HepG2 (cell line): ENCODE measurements around the gene HABP4.

ENCODE experiments used
- KLF11 ChIP-seq: IDR thresholded peaks from 2 replicates; pipeline ENCODE4 v1.6.1; 2016; ENCODE audit warnings: missing compliant biosample characterization
- POLR2A ChIP-seq, 2 experiments: IDR thresholded peaks; 2 replicates each; pipeline ENCODE4 v1.6.1; 2011; ENCODE audit warnings: low read depth in 2 of 2, low read length in 2 of 2, mild to moderate bottlenecking in 1 of 2, moderate library complexity in 1 of 2; ENCODE audit not compliant: insufficient read depth in 1 of 2
- RFX5 ChIP-seq: IDR thresholded peaks from 2 replicates; pipeline ENCODE4 v1.6.1; 2011; ENCODE audit warnings: low read depth, low read length, improper control_type of control experiment
- SMC3 ChIP-seq: IDR thresholded peaks from 2 replicates; pipeline ENCODE4 v1.6.1; 2011; ENCODE audit warnings: low read length, improper control_type of control experiment
- ZKSCAN8 ChIP-seq: IDR thresholded peaks from 2 replicates; pipeline ENCODE4 v1.6.1; 2016; ENCODE audit warnings: borderline replicate concordance, missing genetic modification reagents, missing compliant biosample characterization
- ZSCAN29 ChIP-seq: sonication (generic); formaldehyde crosslinking; conservative IDR thresholded peaks from 2 replicates; pipeline ENCODE4 v1.4.0; 2020; ENCODE audit warnings: mild to moderate bottlenecking, missing genetic modification reagents
- TF ChIP-seq, protein P1 (sequence below): sonication (generic); formaldehyde crosslinking; IDR thresholded peaks from 2 replicates; pipeline ENCODE4 v1.8.1; 2023; ENCODE audit warnings: mild to moderate bottlenecking, missing genetic modification reagents
- TF ChIP-seq, protein P2 (sequence below): IDR thresholded peaks from 2 replicates; pipeline ENCODE4 v1.6.1; 2012; ENCODE audit warnings: low read length, improper control_type of control experiment
- TF ChIP-seq, protein P3 (sequence below): sonication (generic); formaldehyde crosslinking; IDR thresholded peaks from 2 replicates; pipeline ENCODE4 v1.8.0; 2023; ENCODE audit warnings: mild to moderate bottlenecking, missing genetic modification reagents
- TF ChIP-seq, protein P4 (sequence below): IDR thresholded peaks from 2 replicates; pipeline ENCODE4 v1.6.1; 2012; ENCODE audit warnings: inconsistent platforms

DNA sequence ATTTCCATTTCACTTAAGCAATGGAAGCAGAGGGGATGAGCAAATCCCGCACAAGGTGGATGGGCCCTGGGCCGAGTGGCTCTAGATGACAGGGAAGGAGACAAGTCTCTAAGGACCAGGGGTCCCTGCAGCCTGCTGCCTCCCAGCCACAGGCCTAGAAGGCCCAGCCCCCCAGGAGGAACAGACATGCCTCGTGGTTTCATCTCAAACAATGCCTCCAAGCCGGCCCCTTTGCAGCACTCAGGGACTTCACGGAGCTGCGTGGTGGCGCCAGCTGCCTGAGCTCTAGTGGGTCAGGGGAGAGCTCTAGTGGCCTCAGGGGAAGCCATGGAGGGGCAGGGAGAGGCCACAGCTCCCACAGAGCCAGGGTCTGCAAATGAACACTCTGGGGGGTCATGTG lies 48.8 kb downstream of the HABP4 start:
- TF ChIP-seq, protein P1, sequence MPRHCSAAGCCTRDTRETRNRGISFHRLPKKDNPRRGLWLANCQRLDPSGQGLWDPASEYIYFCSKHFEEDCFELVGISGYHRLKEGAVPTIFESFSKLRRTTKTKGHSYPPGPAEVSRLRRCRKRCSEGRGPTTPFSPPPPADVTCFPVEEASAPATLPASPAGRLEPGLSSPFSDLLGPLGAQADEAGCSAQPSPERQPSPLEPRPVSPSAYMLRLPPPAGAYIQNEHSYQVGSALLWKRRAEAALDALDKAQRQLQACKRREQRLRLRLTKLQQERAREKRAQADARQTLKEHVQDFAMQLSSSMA: no peak
- TF ChIP-seq ZKSCAN8 (CRISPR knock-in tag) (no peak), POLR2A (IDR thresholded peaks at IDR 0.05; ENCODE audit: insufficient read depth in 1 of 2, low read depth in 2 of 2, low read length in 2 of 2) (no peak), ZSCAN29 (CRISPR knock-in tag) (no peak), RFX5 (no peak), KLF11 (CRISPR knock-in tag) (no peak), SMC3 (no peak)
- TF ChIP-seq, protein P2, sequence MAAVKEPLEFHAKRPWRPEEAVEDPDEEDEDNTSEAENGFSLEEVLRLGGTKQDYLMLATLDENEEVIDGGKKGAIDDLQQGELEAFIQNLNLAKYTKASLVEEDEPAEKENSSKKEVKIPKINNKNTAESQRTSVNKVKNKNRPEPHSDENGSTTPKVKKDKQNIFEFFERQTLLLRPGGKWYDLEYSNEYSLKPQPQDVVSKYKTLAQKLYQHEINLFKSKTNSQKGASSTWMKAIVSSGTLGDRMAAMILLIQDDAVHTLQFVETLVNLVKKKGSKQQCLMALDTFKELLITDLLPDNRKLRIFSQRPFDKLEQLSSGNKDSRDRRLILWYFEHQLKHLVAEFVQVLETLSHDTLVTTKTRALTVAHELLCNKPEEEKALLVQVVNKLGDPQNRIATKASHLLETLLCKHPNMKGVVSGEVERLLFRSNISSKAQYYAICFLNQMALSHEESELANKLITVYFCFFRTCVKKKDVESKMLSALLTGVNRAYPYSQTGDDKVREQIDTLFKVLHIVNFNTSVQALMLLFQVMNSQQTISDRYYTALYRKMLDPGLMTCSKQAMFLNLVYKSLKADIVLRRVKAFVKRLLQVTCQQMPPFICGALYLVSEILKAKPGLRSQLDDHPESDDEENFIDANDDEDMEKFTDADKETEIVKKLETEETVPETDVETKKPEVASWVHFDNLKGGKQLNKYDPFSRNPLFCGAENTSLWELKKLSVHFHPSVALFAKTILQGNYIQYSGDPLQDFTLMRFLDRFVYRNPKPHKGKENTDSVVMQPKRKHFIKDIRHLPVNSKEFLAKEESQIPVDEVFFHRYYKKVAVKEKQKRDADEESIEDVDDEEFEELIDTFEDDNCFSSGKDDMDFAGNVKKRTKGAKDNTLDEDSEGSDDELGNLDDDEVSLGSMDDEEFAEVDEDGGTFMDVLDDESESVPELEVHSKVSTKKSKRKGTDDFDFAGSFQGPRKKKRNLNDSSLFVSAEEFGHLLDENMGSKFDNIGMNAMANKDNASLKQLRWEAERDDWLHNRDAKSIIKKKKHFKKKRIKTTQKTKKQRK: no peak
- TF ChIP-seq, protein P3, sequence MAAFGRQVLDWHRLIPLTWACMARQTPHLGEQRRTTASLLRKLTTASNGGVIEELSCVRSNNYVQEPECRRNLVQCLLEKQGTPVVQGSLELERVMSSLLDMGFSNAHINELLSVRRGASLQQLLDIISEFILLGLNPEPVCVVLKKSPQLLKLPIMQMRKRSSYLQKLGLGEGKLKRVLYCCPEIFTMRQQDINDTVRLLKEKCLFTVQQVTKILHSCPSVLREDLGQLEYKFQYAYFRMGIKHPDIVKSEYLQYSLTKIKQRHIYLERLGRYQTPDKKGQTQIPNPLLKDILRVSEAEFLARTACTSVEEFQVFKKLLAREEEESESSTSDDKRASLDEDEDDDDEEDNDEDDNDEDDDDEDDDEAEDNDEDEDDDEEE: no peak
- TF ChIP-seq, protein P4, sequence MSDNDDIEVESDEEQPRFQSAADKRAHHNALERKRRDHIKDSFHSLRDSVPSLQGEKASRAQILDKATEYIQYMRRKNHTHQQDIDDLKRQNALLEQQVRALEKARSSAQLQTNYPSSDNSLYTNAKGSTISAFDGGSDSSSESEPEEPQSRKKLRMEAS: no peak
